ENCODE results near the gene MYMX. TPM values are rescaled to one million over a fixed set of nuclear protein-coding genes. Genes with fewer than 3 reads are reported as not detected.

Gene MYMX
- total RNA-seq, 1 donor from 2014 or later = not detected

GRCh38 chr6:44247338-44248302 is 30.9 kb downstream of the MYMX start:
- Mint-ChIP-seq H3K27me3 (no peaks in the 10 kb centered on the region), H3K36me3 (ENCODE audit: low read depth) (peaks cover 60% of the 10 kb centered on the region), H3K4me1 (peaks cover 61% of the 10 kb centered on the region), H3K27ac (peak overlapping the region; percentile 99), H3K4me3 (peak overlapping the region; percentile 99), H3K9me3 (no peaks in the 10 kb centered on the region)
- TF ChIP-seq CTCF (IDR thresholded peaks at IDR 0.05) = no peak
- DNase-seq = peak; percentile 75
- ChIA-PET CTCF (interaction anchor here (1.0 to 4.7 kb wide), 6 partner anchors 9 to 21 kb away, joined by 3 to 31 read pairs (median 8); partner anchors contain the start of gene SLC35B2), POLR2A (interaction anchor here (0.6 to 9.4 kb wide), 27 partner anchors 10 to 1882 kb away, joined by 3 to 549 read pairs (median 8); partner anchors contain the start of genes AARS2, CDC5L, GTPBP2 and MAD2L1BP)
- intact Hi-C loops (cut with micrococcal nuclease) = loop anchor here (1.0 to 10.0 kb wide), 5 partner anchors 10 to 619 kb away; partner anchors contain the start of genes AARS2, GTPBP2, MRPL14 and SLC35B2
- peak; percentile 38 for ATAC-seq (ENCODE audit: low read depth)

DNA sequence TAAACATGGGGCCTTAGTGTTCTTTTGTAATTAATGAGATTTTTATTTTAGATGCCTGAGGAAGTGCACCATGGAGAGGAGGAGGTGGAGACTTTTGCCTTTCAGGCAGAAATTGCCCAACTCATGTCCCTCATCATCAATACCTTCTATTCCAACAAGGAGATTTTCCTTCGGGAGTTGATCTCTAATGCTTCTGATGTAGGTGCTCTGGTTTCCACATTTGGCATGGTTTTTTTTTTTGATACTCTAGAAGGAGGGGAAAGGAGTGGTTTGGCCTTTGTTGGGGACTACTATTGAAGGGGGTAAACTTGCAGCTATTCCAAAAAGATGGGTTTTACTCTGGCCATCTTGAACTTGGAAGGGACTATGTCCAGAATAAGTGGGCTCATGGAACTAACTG is 31.9 kb downstream of the MYMX start:
- intact Hi-C loops (cut with micrococcal nuclease) = loop anchor here (10.0 kb wide), 1 partner anchor 474 kb away; the partner anchor contains the start of gene VEGFA
- Mint-ChIP-seq H3K27ac (peak overlapping the region; percentile 99), H3K9me3 (no peaks in the 10 kb centered on the region), H3K4me3 (peak overlapping the region; percentile 99), H3K36me3 (ENCODE audit: low read depth) (peaks cover 70% of the 10 kb centered on the region), H3K27me3 (no peaks in the 10 kb centered on the region), H3K4me1 (peaks cover 71% of the 10 kb centered on the region)
- ATAC-seq (ENCODE audit: low read depth) (no peak), DNase-seq (no peak)
- ChIA-PET CTCF (interaction anchor here (1.9 to 4.7 kb wide), 3 partner anchors 8 to 12 kb away, joined by 5 to 31 read pairs (median 11); partner anchors contain the start of gene SLC35B2), POLR2A (interaction anchor here (0.7 to 9.4 kb wide), 5 partner anchors 12 to 619 kb away, joined by 3 to 549 read pairs (median 8); partner anchors contain the start of genes AARS2, GTPBP2, NFKBIE and SLC35B2)
- no peak for TF ChIP-seq CTCF (IDR thresholded peaks at IDR 0.05)

- ChIA-PET POLR2A (interaction anchor here (9.4 kb wide), 1 partner anchor 11 kb away, joined by 549 read pairs; the partner anchor contains the start of genes NFKBIE and SLC35B2), CTCF (no interaction called here)
- H3K27ac Mint-ChIP-seq = peak overlapping the region; percentile 99
- H3K27me3 Mint-ChIP-seq = no peaks in the 10 kb centered on the region
- TF ChIP-seq CTCF (IDR thresholded peaks at IDR 0.05) = no peak
- H3K4me1 Mint-ChIP-seq = peaks cover 76% of the 10 kb centered on the region
- peaks cover 75% of the 10 kb centered on the region for H3K36me3 Mint-ChIP-seq (ENCODE audit: low read depth)
- peak overlapping the region; percentile 99 for H3K4me3 Mint-ChIP-seq
- H3K9me3 Mint-ChIP-seq = no peaks in the 10 kb centered on the region
- no peak for ATAC-seq (ENCODE audit: low read depth)
- DNase-seq = no peak
- intact Hi-C loops (cut with micrococcal nuclease) = loop anchor here (10.0 kb wide), 1 partner anchor 474 kb away; the partner anchor contains the start of gene VEGFA
These were observed 32.5 kb downstream of the MYMX start for GRCh38 chr6:44249082-44249748.

GRCh38 chr6:44250067-44250717 is 33.5 kb downstream of the MYMX start:
- Mint-ChIP-seq H3K36me3 (ENCODE audit: low read depth) (peaks cover 84% of the 10 kb centered on the region), H3K27ac (peak overlapping the region; percentile 99), H3K4me1 (peaks cover 83% of the 10 kb centered on the region), H3K4me3 (peak overlapping the region; percentile 99), H3K27me3 (no peaks in the 10 kb centered on the region), H3K9me3 (no peaks in the 10 kb centered on the region)
- TF ChIP-seq CTCF (IDR thresholded peaks at IDR 0.05) = no peak
- ATAC-seq (ENCODE audit: low read depth) (no peak), DNase-seq (no peak)
- intact Hi-C loops (cut with micrococcal nuclease) = no loop called here
- ChIA-PET CTCF (no interaction called here), POLR2A (interaction anchor here (0.7 to 9.4 kb wide), 2 partner anchors 10 to 51 kb away, joined by 4 to 549 read pairs; partner anchors contain the start of genes NFKBIE and SLC35B2)

Data from activated B cell treated with CpG ODN at 0.5 μM for 24 hours (primary cell).